RWPE2 (cell line): ENCODE results near the gene SAC3D1.
A peak's percentile ranks its signal among the peaks of the same experiment; 100 is the strongest.

Experiments used
- ATAC-seq: fragments of 200-7000 bp; cut with Tn5 transposase; 3 replicates; pipeline ENCODE4 v1.9.1; 2021; ENCODE audit warnings: low read depth
- DNase-seq: peaks from one replicate; pipeline ENCODE4 v3.0.0-alpha.2; 2020; ENCODE audit warnings: low spot score
- H3K27ac ChIP-seq: fragments of 450-650 bp; 2 replicates; pipeline ENCODE4 v1.5.1; 2017; ENCODE audit warnings: mild to moderate bottlenecking; ENCODE audit not compliant: poor library complexity, severe bottlenecking
- H3K27me3 ChIP-seq: fragments of 250-450 bp; sonication (Bioruptor Pico); 2 replicates; pipeline ENCODE4 v1.5.1; 2021; ENCODE audit warnings: mild to moderate bottlenecking, moderate library complexity; ENCODE audit not compliant: insufficient read depth, poor library complexity, severe bottlenecking
- H3K36me3 ChIP-seq: fragments of 250-450 bp; sonication (Bioruptor Pico); 2 replicates; pipeline ENCODE4 v1.5.1; 2020; ENCODE audit warnings: low read depth, mild to moderate bottlenecking, moderate library complexity
- H3K4me1 ChIP-seq: fragments of 250-450 bp; sonication (Bioruptor Pico); 2 replicates; pipeline ENCODE4 v1.5.1; 2021; ENCODE audit warnings: mild to moderate bottlenecking, moderate library complexity; ENCODE audit not compliant: insufficient read depth, poor library complexity, severe bottlenecking
- H3K4me3 ChIP-seq: fragments of 250-450 bp; sonication (Bioruptor Pico); 2 replicates; pipeline ENCODE4 v1.5.1; 2021; ENCODE audit warnings: mild to moderate bottlenecking, moderate library complexity; ENCODE audit not compliant: severe bottlenecking
- H3K9me3 ChIP-seq: fragments of 250-450 bp; sonication (Bioruptor Pico); 2 replicates; pipeline ENCODE4 v1.5.1; 2021; ENCODE audit warnings: mild to moderate bottlenecking, moderate library complexity; ENCODE audit not compliant: severe bottlenecking
- CTCF ChIP-seq: fragments of 450-650 bp; IDR thresholded peaks from one replicate; pipeline ENCODE4 v1.5.1; 2017; ENCODE audit warnings: mild to moderate bottlenecking, moderate library complexity; ENCODE audit not compliant: poor library complexity, severe bottlenecking

The SAC3D1 gene

GRCh38 chr11:65060913-65061408 lies 20.0 kb downstream of the SAC3D1 start:
- Histone ChIP-seq H3K9me3 (no peaks in the 10 kb centered on the region), H3K27ac (no peak overlapping the region), H3K36me3 (no peaks in the 10 kb centered on the region), H3K27me3 (no peaks in the 10 kb centered on the region), H3K4me3 (no peak overlapping the region), H3K4me1 (no peaks in the 10 kb centered on the region)
- peak; percentile 27 for TF ChIP-seq CTCF
- DNase-seq: no peak
- peak; percentile 28; the same call in 1 of the 3 replicates for ATAC-seq

GRCh38 chr11:65063532-65063931 lies 22.5 kb downstream of the SAC3D1 start:
- Histone ChIP-seq H3K9me3 (no peaks in the 10 kb centered on the region), H3K4me3 (no peak overlapping the region), H3K27ac (no peak overlapping the region), H3K4me1 (no peaks in the 10 kb centered on the region), H3K27me3 (no peaks in the 10 kb centered on the region), H3K36me3 (no peaks in the 10 kb centered on the region)
- TF ChIP-seq CTCF: no peak
- DNase-seq: no peak
- peak; percentile 24; the same call in 1 of the 3 replicates for ATAC-seq

GRCh38 chr11:65064847-65065240 lies 23.8 kb downstream of the SAC3D1 start:
- Histone ChIP-seq H3K27ac (no peak overlapping the region), H3K9me3 (no peaks in the 10 kb centered on the region), H3K36me3 (no peaks in the 10 kb centered on the region), H3K27me3 (no peaks in the 10 kb centered on the region), H3K4me1 (no peaks in the 10 kb centered on the region), H3K4me3 (no peak overlapping the region)
- no peak for TF ChIP-seq CTCF
- DNase-seq (no peak), ATAC-seq (no peak)

GRCh38 chr11:65065851-65066250 lies 24.8 kb downstream of the SAC3D1 start:
- no peak for TF ChIP-seq CTCF

GRCh38 chr11:65066315-65066714 lies 25.3 kb downstream of the SAC3D1 start:
- H3K27ac ChIP-seq: no peak overlapping the region

More at GRCh38 chr11:65065851-65066250, 24.8 kb downstream of the SAC3D1 start:
- no peak for ATAC-seq
- Histone ChIP-seq H3K27me3 (no peaks in the 10 kb centered on the region), H3K4me3 (no peak overlapping the region), H3K36me3 (no peaks in the 10 kb centered on the region), H3K9me3 (no peaks in the 10 kb centered on the region), H3K4me1 (no peaks in the 10 kb centered on the region), H3K27ac (no peak overlapping the region)
- no peak for DNase-seq

More at GRCh38 chr11:65066315-65066714, 25.3 kb downstream of the SAC3D1 start:
- H3K4me3 ChIP-seq: no peak overlapping the region
- H3K4me1 ChIP-seq: no peaks in the 10 kb centered on the region
- no peak for ATAC-seq
- H3K9me3 ChIP-seq: no peaks in the 10 kb centered on the region
- H3K27me3 ChIP-seq: no peaks in the 10 kb centered on the region
- no peak for TF ChIP-seq CTCF
- H3K36me3 ChIP-seq: no peaks in the 10 kb centered on the region
- DNase-seq: no peak
